Measurements from ENCODE around the gene ERICH4.

GRCh38 chr19:41447732-41448332 lies 4.9 kb downstream of the ERICH4 start:
- TF ChIP-seq, protein P1, sequence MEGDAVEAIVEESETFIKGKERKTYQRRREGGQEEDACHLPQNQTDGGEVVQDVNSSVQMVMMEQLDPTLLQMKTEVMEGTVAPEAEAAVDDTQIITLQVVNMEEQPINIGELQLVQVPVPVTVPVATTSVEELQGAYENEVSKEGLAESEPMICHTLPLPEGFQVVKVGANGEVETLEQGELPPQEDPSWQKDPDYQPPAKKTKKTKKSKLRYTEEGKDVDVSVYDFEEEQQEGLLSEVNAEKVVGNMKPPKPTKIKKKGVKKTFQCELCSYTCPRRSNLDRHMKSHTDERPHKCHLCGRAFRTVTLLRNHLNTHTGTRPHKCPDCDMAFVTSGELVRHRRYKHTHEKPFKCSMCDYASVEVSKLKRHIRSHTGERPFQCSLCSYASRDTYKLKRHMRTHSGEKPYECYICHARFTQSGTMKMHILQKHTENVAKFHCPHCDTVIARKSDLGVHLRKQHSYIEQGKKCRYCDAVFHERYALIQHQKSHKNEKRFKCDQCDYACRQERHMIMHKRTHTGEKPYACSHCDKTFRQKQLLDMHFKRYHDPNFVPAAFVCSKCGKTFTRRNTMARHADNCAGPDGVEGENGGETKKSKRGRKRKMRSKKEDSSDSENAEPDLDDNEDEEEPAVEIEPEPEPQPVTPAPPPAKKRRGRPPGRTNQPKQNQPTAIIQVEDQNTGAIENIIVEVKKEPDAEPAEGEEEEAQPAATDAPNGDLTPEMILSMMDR (conservative IDR thresholded peaks at IDR 0.05; ENCODE audit: low read depth, low read length): no peak
- TF ChIP-seq, protein P2, sequence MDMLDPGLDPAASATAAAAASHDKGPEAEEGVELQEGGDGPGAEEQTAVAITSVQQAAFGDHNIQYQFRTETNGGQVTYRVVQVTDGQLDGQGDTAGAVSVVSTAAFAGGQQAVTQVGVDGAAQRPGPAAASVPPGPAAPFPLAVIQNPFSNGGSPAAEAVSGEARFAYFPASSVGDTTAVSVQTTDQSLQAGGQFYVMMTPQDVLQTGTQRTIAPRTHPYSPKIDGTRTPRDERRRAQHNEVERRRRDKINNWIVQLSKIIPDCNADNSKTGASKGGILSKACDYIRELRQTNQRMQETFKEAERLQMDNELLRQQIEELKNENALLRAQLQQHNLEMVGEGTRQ (IDR thresholded peaks at IDR 0.05; ENCODE audit: low read depth, low read length): no peak
- TF ChIP-seq BHLHE40 (IDR thresholded peaks at IDR 0.05; ENCODE audit: low read depth, low read length) (no peak), CEBPB (IDR thresholded peaks at IDR 0.05; ENCODE audit: low read depth, low read length) (no peak), POLR2A (IDR thresholded peaks at IDR 0.05; ENCODE audit: low read depth, low read length) (no peak), SMC3 (IDR thresholded peaks at IDR 0.05; ENCODE audit: low read depth, low read length) (no peak), MAFK (IDR thresholded peaks at IDR 0.05; ENCODE audit: low read depth, low read length) (no peak), MXI1 (IDR thresholded peaks at IDR 0.05; ENCODE audit: borderline replicate concordance, low read depth, low read length) (no peak), MAZ (IDR thresholded peaks at IDR 0.05; ENCODE audit: borderline replicate concordance, low read depth, low read length) (no peak), RCOR1 (IDR thresholded peaks at IDR 0.05; ENCODE audit: insufficient replicate concordance, low read length) (no peak)
